ENCODE results near the gene LEP.

DNA sequence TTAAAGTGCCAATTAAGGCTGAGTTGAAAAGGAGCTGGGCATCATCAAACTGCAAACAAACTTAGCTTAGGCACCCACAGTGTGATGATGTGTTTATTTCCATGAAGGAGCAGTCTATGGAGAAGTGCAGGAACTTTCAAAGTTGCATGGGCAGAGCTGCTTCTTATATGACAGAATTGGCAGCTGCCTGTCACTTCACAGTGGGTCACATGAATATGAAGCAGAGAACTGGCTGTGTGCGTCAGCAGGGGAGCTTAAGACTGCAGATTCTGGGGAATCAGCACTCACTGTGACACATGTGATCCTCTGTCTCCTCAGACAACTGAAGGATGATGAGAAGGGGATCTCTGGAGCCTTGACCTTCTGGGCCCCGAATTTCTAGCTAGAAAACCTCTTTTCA, 66.0 kb downstream of the LEP start:
- no peak for TF ChIP-seq EZH2 (IDR thresholded peaks at IDR 0.05; ENCODE audit: insufficient read depth, poor library complexity, severe bottlenecking)
- TF ChIP-seq EZH2phosphoT487 (IDR thresholded peaks at IDR 0.05; ENCODE audit: insufficient read depth, low read depth): no peak
